ENCODE data around the gene KATNAL1. TPM values are rescaled to one million over a fixed set of nuclear protein-coding genes. Genes with fewer than 3 reads are reported as not detected.
A peak's percentile ranks its signal among the peaks of the same experiment; 100 is the strongest.

KATNAL1 gene
- total RNA-seq, 1 experiment from 2014 or later: 12.8 TPM

GRCh38 chr13:30163441-30163840 lies 143.9 kb downstream of the KATNAL1 start:
- DNase-seq (ENCODE audit: low spot score): no peak

GRCh38 chr13:30159446-30159839 lies 147.9 kb downstream of the KATNAL1 start:
- DNase-seq (ENCODE audit: low spot score): peak; percentile 27

GRCh38 chr13:30158774-30159445 lies 148.4 kb downstream of the KATNAL1 start:
- DNase-seq (ENCODE audit: low spot score): peak; percentile 33

GRCh38 chr13:30157616-30157993 lies 149.7 kb downstream of the KATNAL1 start:
- no peak for DNase-seq (ENCODE audit: low spot score)

GRCh38 chr13:30156826-30157615 lies 150.3 kb downstream of the KATNAL1 start:
- no peak for DNase-seq (ENCODE audit: low spot score)

GRCh38 chr13:30156270-30156669 lies 151.1 kb downstream of the KATNAL1 start:
- DNase-seq (ENCODE audit: low spot score): no peak

- no peak for DNase-seq (ENCODE audit: low spot score)
Measured at GRCh38 chr13:30154931-30155330, 152.4 kb downstream of the KATNAL1 start.

- no peak for DNase-seq (ENCODE audit: low spot score)
Measured at GRCh38 chr13:30154531-30154930, 152.8 kb downstream of the KATNAL1 start.

- DNase-seq (ENCODE audit: low spot score): no peak
Measured at GRCh38 chr13:30153545-30154426, 153.6 kb downstream of the KATNAL1 start.

Other genes starting within 250 kb of the KATNAL1 start
- gene UBE2L5, start 114.9 kb upstream of the KATNAL1 start, total RNA-seq (2014; rRNA removed; shearing (Covaris generic)): not detected in 2 replicates
- 764 and 846 TPM in 2 replicates for gene HMGB1, start 158.4 kb upstream of the KATNAL1 start, total RNA-seq (2014; rRNA removed; shearing (Covaris generic))